DND-41 (cell line): Measurements from ENCODE around the gene ZNF84.

ENCODE experiments used
- EZH2 ChIP-seq: IDR thresholded peaks from 3 replicates; pipeline ENCODE4 v1.6.1; 2012; ENCODE audit warnings: borderline replicate concordance, low read depth, mild to moderate bottlenecking, moderate library complexity, low read length, inconsistent platforms; ENCODE audit not compliant: severe bottlenecking
- TF ChIP-seq, protein P1 (sequence below): IDR thresholded peaks from 2 replicates; pipeline ENCODE4 v1.5.1; 2012; ENCODE audit warnings: borderline replicate concordance, low read length, moderate library complexity, mild to moderate bottlenecking; ENCODE audit not compliant: poor library complexity, severe bottlenecking; ENCODE audit errors: extremely low read depth

DNA sequence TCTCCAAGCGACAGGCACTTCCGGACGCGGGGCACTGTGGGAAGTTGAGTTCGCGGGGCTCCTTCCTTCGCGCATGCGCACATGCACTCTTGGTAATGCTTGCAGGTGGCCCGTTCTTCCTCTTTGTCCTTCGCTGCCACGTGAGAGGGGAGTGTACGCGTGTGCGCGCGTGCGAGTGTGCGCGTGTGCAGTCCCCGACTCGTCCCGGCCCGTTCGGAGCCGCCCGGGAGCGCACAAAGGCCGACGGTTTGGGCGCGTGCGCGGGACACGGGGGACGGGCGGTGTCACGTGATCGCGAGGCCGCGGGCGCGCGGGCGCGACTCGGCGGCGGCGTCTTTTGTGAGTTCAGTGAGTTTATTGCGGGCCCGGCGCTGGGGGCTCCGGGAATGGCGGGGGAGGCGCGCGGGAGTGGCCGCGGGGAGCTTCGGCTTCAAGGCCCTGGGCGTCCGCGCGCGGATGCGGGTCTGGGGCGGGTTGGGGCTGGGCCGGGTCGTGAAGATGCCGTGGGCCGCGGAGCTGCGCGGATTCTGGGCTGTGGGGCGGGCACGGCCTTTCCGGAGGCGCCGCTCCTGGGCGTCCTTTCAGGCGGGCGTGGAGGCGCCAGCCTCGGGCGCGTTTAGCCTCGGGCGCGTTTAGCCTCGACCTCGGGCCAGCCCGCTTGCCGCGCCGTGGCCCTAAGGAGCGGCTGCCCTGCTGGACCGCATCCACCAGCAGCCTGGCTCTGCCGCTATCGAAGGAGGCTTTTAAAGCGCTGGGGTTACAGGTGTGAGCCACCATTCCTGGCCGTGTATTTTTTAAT is at the start of gene ZNF84:
- TF ChIP-seq, protein P1, sequence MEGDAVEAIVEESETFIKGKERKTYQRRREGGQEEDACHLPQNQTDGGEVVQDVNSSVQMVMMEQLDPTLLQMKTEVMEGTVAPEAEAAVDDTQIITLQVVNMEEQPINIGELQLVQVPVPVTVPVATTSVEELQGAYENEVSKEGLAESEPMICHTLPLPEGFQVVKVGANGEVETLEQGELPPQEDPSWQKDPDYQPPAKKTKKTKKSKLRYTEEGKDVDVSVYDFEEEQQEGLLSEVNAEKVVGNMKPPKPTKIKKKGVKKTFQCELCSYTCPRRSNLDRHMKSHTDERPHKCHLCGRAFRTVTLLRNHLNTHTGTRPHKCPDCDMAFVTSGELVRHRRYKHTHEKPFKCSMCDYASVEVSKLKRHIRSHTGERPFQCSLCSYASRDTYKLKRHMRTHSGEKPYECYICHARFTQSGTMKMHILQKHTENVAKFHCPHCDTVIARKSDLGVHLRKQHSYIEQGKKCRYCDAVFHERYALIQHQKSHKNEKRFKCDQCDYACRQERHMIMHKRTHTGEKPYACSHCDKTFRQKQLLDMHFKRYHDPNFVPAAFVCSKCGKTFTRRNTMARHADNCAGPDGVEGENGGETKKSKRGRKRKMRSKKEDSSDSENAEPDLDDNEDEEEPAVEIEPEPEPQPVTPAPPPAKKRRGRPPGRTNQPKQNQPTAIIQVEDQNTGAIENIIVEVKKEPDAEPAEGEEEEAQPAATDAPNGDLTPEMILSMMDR, result peak; percentile 2
- TF ChIP-seq EZH2, result no peak
